NCI-H1092 treated with DMSO at 0.1 percent for 48 hours (cell line): ENCODE results near the gene TRIM38.

Experiments used
- DNase-seq: peaks from one replicate; lab custom pipeline; 2025; lab: John Stamatoyannopoulos, UW

TRIM38 gene

GRCh38 chr6:26026833-26027490 is 64.4 kb downstream of the TRIM38 start:
- peak; percentile 81 for DNase-seq

GRCh38 chr6:26027491-26028211 is 65.0 kb downstream of the TRIM38 start:
- no peak for DNase-seq

GRCh38 chr6:26028212-26028745 is 65.7 kb downstream of the TRIM38 start:
- DNase-seq: no peak

- no peak for DNase-seq
Measured at GRCh38 chr6:26028746-26029569, 66.4 kb downstream of the TRIM38 start.

GRCh38 chr6:26029570-26029856 is 66.9 kb downstream of the TRIM38 start:
- no peak for DNase-seq

GRCh38 chr6:26029857-26030653 is 67.5 kb downstream of the TRIM38 start:
- DNase-seq: no peak

- peak; percentile 37 for DNase-seq
Measured at GRCh38 chr6:26030716-26031115, 68.1 kb downstream of the TRIM38 start.

GRCh38 chr6:26031151-26031594 is 68.6 kb downstream of the TRIM38 start:
- peak; percentile 37 for DNase-seq

GRCh38 chr6:26031595-26032339 is 69.2 kb downstream of the TRIM38 start:
- DNase-seq: peak; percentile 97

- DNase-seq: peak; percentile 35
Measured at GRCh38 chr6:26032340-26033084, 69.9 kb downstream of the TRIM38 start.

GRCh38 chr6:26033085-26033940 is 70.7 kb downstream of the TRIM38 start:
- DNase-seq: peak; percentile 71

GRCh38 chr6:26033941-26034354 is 71.3 kb downstream of the TRIM38 start:
- DNase-seq: no peak

GRCh38 chr6:26034905-26035304 is 72.3 kb downstream of the TRIM38 start:
- no peak for DNase-seq
